ENCODE data around the gene FADS2.
A peak's percentile ranks its signal among the peaks of the same experiment; 100 is the strongest.

FADS2 gene

GRCh38 chr11:61826930-61827570 lies 1.1 kb upstream of the FADS2 start:
- no peak for DNase-seq (ENCODE audit: low spot score)

GRCh38 chr11:61828379-61828628 lies 204 bp downstream of the FADS2 start:
- no peak for DNase-seq (ENCODE audit: low spot score)

- DNase-seq (ENCODE audit: low spot score), result peak; percentile 82
Observed at GRCh38 chr11:61828629-61829407, 718 bp downstream of the FADS2 start.

GRCh38 chr11:61829806-61830205 lies 1.7 kb downstream of the FADS2 start:
- DNase-seq (ENCODE audit: low spot score), result no peak

- no peak for DNase-seq (ENCODE audit: low spot score)
Observed at GRCh38 chr11:61830237-61831105, 2.4 kb downstream of the FADS2 start.

- DNase-seq (ENCODE audit: low spot score), result no peak
Observed at GRCh38 chr11:61832207-61832606, 4.1 kb downstream of the FADS2 start.

GRCh38 chr11:61832754-61833153 lies 4.7 kb downstream of the FADS2 start:
- no peak for DNase-seq (ENCODE audit: low spot score)

- no peak for DNase-seq (ENCODE audit: low spot score)
Observed at GRCh38 chr11:61833471-61833870, 5.4 kb downstream of the FADS2 start.

- DNase-seq (ENCODE audit: low spot score), result no peak
Observed at GRCh38 chr11:61833926-61834277, 5.8 kb downstream of the FADS2 start.

GRCh38 chr11:61834278-61835048 lies 6.4 kb downstream of the FADS2 start:
- DNase-seq (ENCODE audit: low spot score), result no peak

GRCh38 chr11:61836193-61836592 lies 8.1 kb downstream of the FADS2 start:
- DNase-seq (ENCODE audit: low spot score), result no peak

- no peak for DNase-seq (ENCODE audit: low spot score)
Observed at GRCh38 chr11:61837411-61838005, 9.4 kb downstream of the FADS2 start.

GRCh38 chr11:61838501-61838900 lies 10.4 kb downstream of the FADS2 start:
- DNase-seq (ENCODE audit: low spot score), result no peak

GRCh38 chr11:61838921-61839320 lies 10.8 kb downstream of the FADS2 start:
- DNase-seq (ENCODE audit: low spot score), result no peak

GRCh38 chr11:61839742-61840141 lies 11.6 kb downstream of the FADS2 start:
- DNase-seq (ENCODE audit: low spot score), result no peak

GRCh38 chr11:61840371-61840770 lies 12.3 kb downstream of the FADS2 start:
- no peak for DNase-seq (ENCODE audit: low spot score)

- DNase-seq (ENCODE audit: low spot score), result no peak
Observed at GRCh38 chr11:61841636-61842527, 13.8 kb downstream of the FADS2 start.

GRCh38 chr11:61842528-61842820 lies 14.4 kb downstream of the FADS2 start:
- DNase-seq (ENCODE audit: low spot score), result no peak

- DNase-seq (ENCODE audit: low spot score), result no peak
Observed at GRCh38 chr11:61844909-61845565, 16.9 kb downstream of the FADS2 start.

- no peak for DNase-seq (ENCODE audit: low spot score)
Observed at GRCh38 chr11:61846362-61847020, 18.4 kb downstream of the FADS2 start.

Data from HuH-7 (cell line).